Coronary artery (tissue), 2 donors: Measurements from ENCODE around the gene BTBD9.

Experiments used
- DNase-seq: peaks from one replicate; pipeline ENCODE4 v3.0.0-alpha.2; 2017; ENCODE audit warnings: low spot score
- H3K27ac ChIP-seq, 2 donors: fragments of 200-600 bp; sonication (generic); one replicate each; pipeline ENCODE4 v1.5.1; 2016 to 2019
- H3K4me3 ChIP-seq: fragments of 200-600 bp; sonication (generic); 2 replicates; pipeline ENCODE4 v1.5.1; 2016; ENCODE audit warnings: mild to moderate bottlenecking, moderate library complexity
- TF ChIP-seq, protein P1 (sequence below): fragments of 200-600 bp; sonication (generic); IDR thresholded peaks from one replicate; pipeline ENCODE4 v1.5.1; 2019; ENCODE audit warnings: antibody characterized with exemption

BTBD9 gene

DNA sequence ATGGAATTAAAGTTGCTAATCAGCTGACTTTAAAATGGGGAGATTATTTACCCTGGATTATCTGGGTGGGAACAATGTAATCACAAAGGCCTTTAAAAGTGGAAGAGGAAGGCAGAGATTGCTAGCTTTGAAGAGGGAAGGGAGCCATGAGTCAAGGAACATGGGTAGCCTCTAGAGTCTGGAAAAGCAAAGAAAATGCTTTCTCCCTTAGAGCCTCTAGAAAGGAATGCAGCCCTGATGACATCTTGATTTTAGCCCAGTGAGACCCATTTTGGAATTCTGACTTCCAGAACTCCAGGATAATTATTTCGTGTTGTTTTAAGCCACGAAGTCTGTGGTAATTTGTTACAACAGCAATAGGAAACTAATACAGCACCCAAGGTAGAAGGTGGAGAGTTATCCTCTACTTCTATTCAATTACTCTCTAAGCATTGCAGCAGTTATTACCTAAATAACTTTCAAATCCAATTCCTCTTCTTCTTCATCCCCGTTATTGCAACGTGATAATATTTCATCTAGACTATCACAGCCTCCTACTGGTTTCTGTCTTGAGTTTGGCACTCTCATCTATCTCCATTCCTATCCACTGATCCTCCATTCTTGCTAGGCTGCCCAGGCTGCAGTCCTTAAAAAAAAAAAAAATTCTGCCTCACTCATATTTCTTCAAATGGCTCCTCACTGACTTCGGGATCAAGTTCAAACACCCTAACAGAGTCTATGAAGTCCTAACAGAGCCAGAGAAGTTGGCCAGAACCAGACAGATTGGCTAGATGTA, 224.3 kb downstream of the BTBD9 start:
- H3K27ac ChIP-seq: no peak overlapping the region
- TF ChIP-seq, protein P1, sequence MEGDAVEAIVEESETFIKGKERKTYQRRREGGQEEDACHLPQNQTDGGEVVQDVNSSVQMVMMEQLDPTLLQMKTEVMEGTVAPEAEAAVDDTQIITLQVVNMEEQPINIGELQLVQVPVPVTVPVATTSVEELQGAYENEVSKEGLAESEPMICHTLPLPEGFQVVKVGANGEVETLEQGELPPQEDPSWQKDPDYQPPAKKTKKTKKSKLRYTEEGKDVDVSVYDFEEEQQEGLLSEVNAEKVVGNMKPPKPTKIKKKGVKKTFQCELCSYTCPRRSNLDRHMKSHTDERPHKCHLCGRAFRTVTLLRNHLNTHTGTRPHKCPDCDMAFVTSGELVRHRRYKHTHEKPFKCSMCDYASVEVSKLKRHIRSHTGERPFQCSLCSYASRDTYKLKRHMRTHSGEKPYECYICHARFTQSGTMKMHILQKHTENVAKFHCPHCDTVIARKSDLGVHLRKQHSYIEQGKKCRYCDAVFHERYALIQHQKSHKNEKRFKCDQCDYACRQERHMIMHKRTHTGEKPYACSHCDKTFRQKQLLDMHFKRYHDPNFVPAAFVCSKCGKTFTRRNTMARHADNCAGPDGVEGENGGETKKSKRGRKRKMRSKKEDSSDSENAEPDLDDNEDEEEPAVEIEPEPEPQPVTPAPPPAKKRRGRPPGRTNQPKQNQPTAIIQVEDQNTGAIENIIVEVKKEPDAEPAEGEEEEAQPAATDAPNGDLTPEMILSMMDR: no peak
- no peak for DNase-seq
- H3K4me3 ChIP-seq: no peak overlapping the region

DNA sequence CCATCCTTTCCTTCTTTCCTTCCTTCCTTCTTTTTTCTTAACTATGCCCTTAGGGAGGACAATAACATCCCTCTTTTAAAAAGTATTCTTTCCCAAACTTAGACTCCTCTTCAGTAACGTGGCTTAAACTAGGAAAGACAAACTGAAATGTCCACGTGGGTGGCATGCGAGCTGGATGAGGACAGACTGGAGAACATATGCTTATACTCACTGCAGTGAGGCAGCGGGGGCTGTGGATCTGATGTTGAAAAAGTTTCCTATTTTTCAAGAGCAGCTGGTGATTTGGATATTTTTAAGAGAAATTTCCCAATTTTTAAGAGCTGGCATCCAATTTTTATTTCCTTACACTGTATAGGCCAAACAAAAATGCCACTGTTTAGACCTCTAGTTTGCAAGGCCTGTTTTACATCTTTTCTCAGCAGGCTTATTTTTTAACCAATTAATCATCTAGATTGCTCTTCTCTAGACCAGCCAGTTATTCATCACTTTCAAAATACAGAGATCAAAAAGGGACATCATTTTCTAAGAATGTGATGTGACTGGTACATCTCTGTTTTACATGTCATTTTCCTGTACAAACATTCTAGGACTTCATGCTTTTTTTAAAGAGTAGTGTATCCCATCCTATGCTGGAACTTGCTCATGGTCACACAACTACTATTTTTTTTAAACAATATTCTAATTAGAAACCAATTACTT, 226.5 kb downstream of the BTBD9 start:
- H3K27ac ChIP-seq: no peak overlapping the region
- H3K4me3 ChIP-seq: no peak overlapping the region
- DNase-seq: no peak
- TF ChIP-seq, protein P1: no peak

DNA sequence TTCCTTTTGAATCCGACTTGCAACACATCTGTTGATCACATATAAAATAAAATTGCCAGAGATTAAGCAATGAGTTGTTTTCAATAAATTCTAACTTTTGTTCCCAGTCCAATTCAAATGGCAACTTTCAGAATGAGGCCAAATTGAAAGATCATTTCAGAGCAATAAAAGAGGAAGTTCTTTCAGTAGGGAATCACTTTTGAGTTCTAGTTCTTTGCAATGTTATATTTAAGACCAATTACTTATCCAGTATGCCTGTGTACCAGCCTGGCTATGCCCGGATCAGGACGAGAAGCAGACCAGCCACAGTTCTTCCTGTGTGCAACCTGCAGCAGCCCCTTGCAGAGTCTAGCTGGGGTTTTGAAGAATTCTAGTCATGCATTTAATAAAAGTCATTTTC, 232.5 kb downstream of the BTBD9 start:
- no peak for DNase-seq
- no peak overlapping the region for H3K4me3 ChIP-seq
- no peak overlapping the region for H3K27ac ChIP-seq
- TF ChIP-seq, protein P1: no peak

DNA sequence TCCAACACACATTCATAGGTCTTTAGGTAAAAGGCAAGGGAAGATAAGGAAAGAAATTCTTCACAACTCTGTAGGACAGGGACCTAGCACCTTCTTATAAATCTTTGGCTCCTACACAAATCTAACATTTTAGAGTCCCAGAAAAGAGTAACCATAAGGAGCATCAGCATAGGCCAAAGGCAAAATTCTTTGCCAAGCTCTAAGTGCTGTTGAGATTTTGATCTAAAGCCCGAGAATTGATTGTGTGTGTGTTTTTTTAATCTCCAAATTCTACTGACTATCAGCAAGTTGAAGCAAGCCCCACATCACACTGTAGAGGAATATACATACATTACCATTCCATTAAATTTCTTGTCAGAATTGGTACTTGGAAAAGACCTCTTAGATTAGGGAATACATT, 233.6 kb downstream of the BTBD9 start:
- no peak overlapping the region for H3K27ac ChIP-seq
- no peak overlapping the region for H3K4me3 ChIP-seq
- TF ChIP-seq, protein P1: no peak
- no peak for DNase-seq

DNA sequence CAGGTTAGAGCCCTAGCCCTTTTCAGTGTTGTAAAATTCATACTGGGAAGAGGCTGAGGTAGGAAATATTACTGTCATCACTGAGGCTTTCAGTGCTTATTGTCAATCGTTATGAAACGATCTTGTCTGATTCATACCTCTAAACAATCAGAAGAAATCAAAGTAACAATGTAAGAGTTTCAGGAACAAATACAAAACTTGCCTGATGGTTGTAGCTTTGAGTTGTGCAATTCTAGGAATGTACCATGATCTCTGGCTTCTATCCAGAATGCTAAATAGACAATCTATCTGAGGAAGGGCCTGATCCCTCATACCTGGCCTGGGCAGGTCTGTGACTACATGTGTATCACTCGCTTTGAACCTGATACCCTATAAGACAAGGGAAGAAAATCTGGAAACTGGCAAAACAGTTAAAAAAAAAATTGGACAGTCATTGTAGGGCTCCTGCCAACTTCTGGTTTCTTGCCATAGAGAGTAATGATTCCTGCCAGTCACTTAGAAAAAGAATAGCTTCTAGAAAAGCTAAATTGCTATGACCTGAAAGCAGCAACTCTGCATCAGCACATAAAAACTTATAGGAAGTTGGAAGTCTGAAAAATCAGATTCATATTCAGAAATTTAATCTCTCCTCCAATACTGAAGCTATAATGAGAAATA, 234.7 kb downstream of the BTBD9 start:
- no peak for DNase-seq
- TF ChIP-seq, protein P1: no peak
- peak overlapping the region in 1 of 2 donors; percentile 19 for H3K27ac ChIP-seq
- no peak overlapping the region for H3K4me3 ChIP-seq

DNA sequence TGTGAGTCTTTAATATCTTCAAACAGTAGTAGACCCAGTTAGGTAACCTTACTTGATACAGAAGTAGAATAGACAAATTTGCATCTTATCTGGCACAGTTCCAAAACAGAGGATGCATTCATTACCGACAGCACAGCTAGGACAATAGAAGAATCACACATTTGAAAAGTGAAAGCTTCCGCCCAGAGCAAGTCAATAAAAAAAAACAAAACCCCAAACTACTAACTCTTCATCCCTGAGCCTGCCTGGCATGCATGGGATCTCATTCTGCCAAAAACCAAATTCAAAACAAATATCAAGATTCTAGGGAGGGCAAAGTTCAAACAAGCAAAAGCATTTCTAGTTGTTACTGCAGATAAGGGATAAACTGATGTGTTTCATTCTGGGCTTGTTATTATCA, 235.4 kb downstream of the BTBD9 start:
- Histone ChIP-seq H3K4me3 (no peak overlapping the region), H3K27ac (peak overlapping the region in 1 of 2 donors; percentile 19)
- DNase-seq: no peak
- TF ChIP-seq, protein P1: no peak
